Neural crest cell (in vitro differentiated cells): ENCODE data around the gene COL24A1. TPM values are rescaled to one million over a fixed set of nuclear protein-coding genes. Genes with fewer than 3 reads are reported as not detected.
A peak's percentile ranks its signal among the peaks of the same experiment; 100 is the strongest.
"Not testable (repeated sequence)": the region's sequence is repeated elsewhere in the genome, so short reads cannot be mapped to it uniquely, and the experiment has no call there.

Experiments
- DNase-seq: peaks from one replicate; pipeline ENCODE4 v3.0.0; 2021; ENCODE audit warnings: low read depth, mixed read lengths, low spot score
- H3K27ac Mint-ChIP-seq: one replicate; pipeline ENCODE4 v1.8.0; 2021; ENCODE audit warnings: mild to moderate bottlenecking, mixed read lengths; ENCODE audit not compliant: unreplicated experiment
- H3K27me3 Mint-ChIP-seq: 2 replicates; pipeline ENCODE4 v1.8.0; 2021; ENCODE audit warnings: low read depth, mild to moderate bottlenecking, mixed read lengths
- H3K36me3 Mint-ChIP-seq: 2 replicates; pipeline ENCODE4 v1.8.0; 2021; ENCODE audit warnings: low read depth, mild to moderate bottlenecking, mixed read lengths
- H3K4me1 Mint-ChIP-seq: 2 replicates; pipeline ENCODE4 v1.8.0; 2021; ENCODE audit warnings: mixed read lengths
- H3K4me3 Mint-ChIP-seq: one replicate; pipeline ENCODE4 v1.8.0; 2021; ENCODE audit warnings: mild to moderate bottlenecking, mixed read lengths
- H3K9me3 Mint-ChIP-seq: 2 replicates; pipeline ENCODE4 v1.8.0; 2021; ENCODE audit warnings: mixed read lengths
- CTCF ChIP-seq: fragments of 200-600 bp; sonication (generic); conservative IDR thresholded peaks from 2 replicates; pipeline ENCODE4 v1.5.0; 2021; ENCODE audit warnings: antibody characterized with exemption, mild to moderate bottlenecking
- total RNA-seq: library from RNA; stranded (reverse); gene quantifications from 2 replicates; pipeline ENCODE4 v1.2.1, GENCODE V29; 2021

Gene COL24A1
- total RNA-seq, 1 donor from 2014 or later, result 0.35 TPM

GRCh38 chr1:86082183-86082582 lies 74.4 kb downstream of the COL24A1 start:
- TF ChIP-seq CTCF, result peak; percentile 51
- DNase-seq, result no peak
- Mint-ChIP-seq H3K9me3 (peaks cover 2% of the 10 kb centered on the region), H3K27me3 (peaks cover 3% of the 10 kb centered on the region), H3K36me3 (peaks cover 5% of the 10 kb centered on the region), H3K27ac (no peak overlapping the region), H3K4me1 (no peaks in the 10 kb centered on the region), H3K4me3 (no peak overlapping the region)

GRCh38 chr1:86072474-86072873 lies 84.1 kb downstream of the COL24A1 start:
- H3K9me3 Mint-ChIP-seq, H3K27ac Mint-ChIP-seq, H3K4me3 Mint-ChIP-seq, H3K36me3 Mint-ChIP-seq, H3K4me1 Mint-ChIP-seq, H3K27me3 Mint-ChIP-seq, DNase-seq: not testable (repeated sequence)

GRCh38 chr1:86071870-86072269 lies 84.7 kb downstream of the COL24A1 start:
- not testable (repeated sequence) for H3K4me1 Mint-ChIP-seq, H3K4me3 Mint-ChIP-seq, H3K27ac Mint-ChIP-seq, H3K36me3 Mint-ChIP-seq, H3K27me3 Mint-ChIP-seq, H3K9me3 Mint-ChIP-seq, DNase-seq

GRCh38 chr1:86069757-86070145 lies 86.8 kb downstream of the COL24A1 start:
- TF ChIP-seq CTCF, result no peak
- Mint-ChIP-seq H3K4me3 (no peak overlapping the region), H3K9me3 (no peaks in the 10 kb centered on the region), H3K4me1 (no peaks in the 10 kb centered on the region), H3K27me3 (no peaks in the 10 kb centered on the region), H3K27ac (no peak overlapping the region), H3K36me3 (no peaks in the 10 kb centered on the region)
- no peak for DNase-seq

- Mint-ChIP-seq H3K27me3 (no peaks in the 10 kb centered on the region), H3K27ac (no peak overlapping the region), H3K36me3 (no peaks in the 10 kb centered on the region), H3K4me3 (no peak overlapping the region), H3K9me3 (no peaks in the 10 kb centered on the region), H3K4me1 (no peaks in the 10 kb centered on the region)
- no peak for DNase-seq
- TF ChIP-seq CTCF, result no peak
Measured at GRCh38 chr1:86068841-86069756, 87.5 kb downstream of the COL24A1 start.

GRCh38 chr1:86068271-86068721 lies 88.3 kb downstream of the COL24A1 start:
- no peaks in the 10 kb centered on the region for H3K27me3 Mint-ChIP-seq
- no peak for TF ChIP-seq CTCF
- H3K36me3 Mint-ChIP-seq, result no peaks in the 10 kb centered on the region
- no peak overlapping the region for H3K27ac Mint-ChIP-seq
- DNase-seq, result no peak
- no peak overlapping the region for H3K4me3 Mint-ChIP-seq
- H3K9me3 Mint-ChIP-seq, result no peaks in the 10 kb centered on the region
- H3K4me1 Mint-ChIP-seq, result no peaks in the 10 kb centered on the region
